Endothelial cell (in vitro differentiated cells): ENCODE data around the gene ANXA2R. TPM values are rescaled to one million over a fixed set of nuclear protein-coding genes. Genes with fewer than 3 reads are reported as not detected.
"Not testable (repeated sequence)": the region's sequence is repeated elsewhere in the genome, so short reads cannot be mapped to it uniquely, and the experiment has no call there.

Source experiments
- DNase-seq: peaks from one replicate; pipeline ENCODE4 v3.0.0; 2021; ENCODE audit warnings: low spot score
- H3K27ac Mint-ChIP-seq: one replicate; pipeline ENCODE4 v1.8.0; 2021; ENCODE audit warnings: mixed read lengths, inconsistent platforms; ENCODE audit not compliant: unreplicated experiment
- H3K27me3 Mint-ChIP-seq: one replicate; pipeline ENCODE4 v1.8.0; 2021; ENCODE audit warnings: mild to moderate bottlenecking, moderate library complexity, mixed read lengths, inconsistent platforms; ENCODE audit not compliant: unreplicated experiment
- H3K36me3 Mint-ChIP-seq: one replicate; pipeline ENCODE4 v1.8.0; 2021; ENCODE audit warnings: mild to moderate bottlenecking, low read depth, mixed read lengths, inconsistent platforms; ENCODE audit not compliant: unreplicated experiment
- H3K4me1 Mint-ChIP-seq: one replicate; pipeline ENCODE4 v1.8.0; 2021; ENCODE audit warnings: mild to moderate bottlenecking, mixed read lengths, inconsistent platforms; ENCODE audit not compliant: unreplicated experiment
- H3K4me3 Mint-ChIP-seq: one replicate; pipeline ENCODE4 v1.8.0; 2021; ENCODE audit warnings: mild to moderate bottlenecking, mixed read lengths, inconsistent platforms; ENCODE audit not compliant: unreplicated experiment
- H3K9me3 Mint-ChIP-seq: one replicate; pipeline ENCODE4 v1.8.0; 2021; ENCODE audit warnings: mixed read lengths, inconsistent platforms; ENCODE audit not compliant: unreplicated experiment
- total RNA-seq: library from RNA; stranded (reverse); fragmentation: NEBNext Ultra II Directional; extraction: Animal tissue kit (Norgen Biotek cat#: 25700); gene quantifications from one replicate; pipeline ENCODE4 v1.2.1, GENCODE V29; 2021; ENCODE audit not compliant: unreplicated experiment
- TF ChIP-seq, protein P1 (sequence below): fragments of 200-600 bp; sonication (generic); IDR thresholded peaks from one replicate; pipeline ENCODE4 v1.5.0; 2021; ENCODE audit warnings: antibody characterized with exemption; ENCODE audit not compliant: unreplicated experiment

ANXA2R gene
- total RNA-seq, 1 donor from 2014 or later, result 1.1 TPM

DNA sequence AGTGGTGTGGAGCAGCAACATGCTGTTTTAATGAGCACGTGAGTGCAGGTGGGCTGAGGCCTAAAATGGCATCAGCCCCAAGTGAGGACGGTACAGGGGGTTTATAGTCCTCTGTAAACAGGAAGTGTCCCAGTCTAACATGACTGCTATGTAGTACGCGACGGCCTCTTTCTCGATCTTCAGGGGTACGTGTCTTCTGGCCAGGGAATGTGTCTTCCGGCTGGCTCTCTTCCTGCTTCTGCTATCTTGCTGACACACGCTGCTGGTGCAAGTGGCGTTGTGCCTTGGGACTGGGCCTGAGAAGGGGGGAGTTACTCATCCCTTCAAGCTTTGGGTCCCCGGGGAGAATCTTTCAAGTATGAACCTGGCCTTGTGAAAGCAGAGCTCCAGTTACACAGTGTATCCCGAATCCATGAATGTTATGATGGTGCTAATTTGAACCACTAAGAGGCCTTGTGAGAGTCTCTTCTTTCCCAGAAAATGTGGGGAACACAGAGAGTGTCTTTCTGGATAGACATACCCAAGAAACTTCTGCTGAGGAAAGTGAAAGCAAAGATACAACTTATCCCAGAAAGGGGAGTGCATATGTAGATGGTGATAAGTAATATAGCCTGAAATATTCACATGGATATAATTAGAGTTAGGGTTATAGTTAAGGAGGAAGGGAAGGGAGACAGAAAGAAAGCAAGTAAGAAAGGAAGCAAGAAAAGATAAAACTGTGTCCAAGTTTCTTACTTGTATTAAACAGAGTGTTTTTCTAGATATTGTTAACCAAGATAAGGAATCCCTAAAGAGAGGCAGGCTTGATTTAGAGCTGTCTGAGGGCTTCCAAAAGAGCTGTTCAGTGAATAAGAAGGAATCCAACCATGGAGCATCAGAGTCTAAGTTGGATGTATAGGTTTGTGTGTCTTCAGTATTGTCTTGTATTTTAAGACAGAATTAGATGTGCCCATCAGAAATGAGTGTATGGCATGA is 35.5 kb upstream of the ANXA2R start:
- peak overlapping the region; percentile 52 for H3K4me3 Mint-ChIP-seq
- DNase-seq, result no peak

DNA sequence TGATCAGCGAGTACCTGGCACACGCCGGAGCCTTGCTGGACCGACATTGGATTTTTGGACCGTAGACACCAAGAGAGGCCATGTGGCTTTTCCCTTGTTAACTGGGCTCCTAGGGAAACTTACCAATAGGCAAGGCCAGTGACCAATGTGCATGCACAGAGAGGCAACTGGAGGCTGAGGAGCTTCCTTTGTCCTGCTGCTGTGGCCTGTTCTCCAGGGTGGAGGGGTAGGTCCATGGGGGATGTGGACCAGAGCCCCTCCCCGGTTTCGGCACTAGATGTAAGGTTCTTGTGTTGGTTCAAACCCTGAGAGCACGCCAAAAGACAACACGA is 34.8 kb upstream of the ANXA2R start:
- TF ChIP-seq, protein P1, sequence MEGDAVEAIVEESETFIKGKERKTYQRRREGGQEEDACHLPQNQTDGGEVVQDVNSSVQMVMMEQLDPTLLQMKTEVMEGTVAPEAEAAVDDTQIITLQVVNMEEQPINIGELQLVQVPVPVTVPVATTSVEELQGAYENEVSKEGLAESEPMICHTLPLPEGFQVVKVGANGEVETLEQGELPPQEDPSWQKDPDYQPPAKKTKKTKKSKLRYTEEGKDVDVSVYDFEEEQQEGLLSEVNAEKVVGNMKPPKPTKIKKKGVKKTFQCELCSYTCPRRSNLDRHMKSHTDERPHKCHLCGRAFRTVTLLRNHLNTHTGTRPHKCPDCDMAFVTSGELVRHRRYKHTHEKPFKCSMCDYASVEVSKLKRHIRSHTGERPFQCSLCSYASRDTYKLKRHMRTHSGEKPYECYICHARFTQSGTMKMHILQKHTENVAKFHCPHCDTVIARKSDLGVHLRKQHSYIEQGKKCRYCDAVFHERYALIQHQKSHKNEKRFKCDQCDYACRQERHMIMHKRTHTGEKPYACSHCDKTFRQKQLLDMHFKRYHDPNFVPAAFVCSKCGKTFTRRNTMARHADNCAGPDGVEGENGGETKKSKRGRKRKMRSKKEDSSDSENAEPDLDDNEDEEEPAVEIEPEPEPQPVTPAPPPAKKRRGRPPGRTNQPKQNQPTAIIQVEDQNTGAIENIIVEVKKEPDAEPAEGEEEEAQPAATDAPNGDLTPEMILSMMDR, result no peak
- Mint-ChIP-seq H3K27ac (no peak overlapping the region), H3K27me3 (peaks cover 3% of the 10 kb centered on the region), H3K36me3 (peaks cover 44% of the 10 kb centered on the region), H3K9me3 (no peaks in the 10 kb centered on the region), H3K4me3 (no peak overlapping the region), H3K4me1 (peaks cover 9% of the 10 kb centered on the region)
- no peak for DNase-seq

More for the DNA sequence above, 35.5 kb upstream of the ANXA2R start:
- Mint-ChIP-seq H3K36me3 (peaks cover 39% of the 10 kb centered on the region), H3K4me1 (peaks cover 8% of the 10 kb centered on the region), H3K27me3 (peaks cover 3% of the 10 kb centered on the region), H3K9me3 (no peaks in the 10 kb centered on the region), H3K27ac (no peak overlapping the region)
- TF ChIP-seq, protein P1, result no peak

DNA sequence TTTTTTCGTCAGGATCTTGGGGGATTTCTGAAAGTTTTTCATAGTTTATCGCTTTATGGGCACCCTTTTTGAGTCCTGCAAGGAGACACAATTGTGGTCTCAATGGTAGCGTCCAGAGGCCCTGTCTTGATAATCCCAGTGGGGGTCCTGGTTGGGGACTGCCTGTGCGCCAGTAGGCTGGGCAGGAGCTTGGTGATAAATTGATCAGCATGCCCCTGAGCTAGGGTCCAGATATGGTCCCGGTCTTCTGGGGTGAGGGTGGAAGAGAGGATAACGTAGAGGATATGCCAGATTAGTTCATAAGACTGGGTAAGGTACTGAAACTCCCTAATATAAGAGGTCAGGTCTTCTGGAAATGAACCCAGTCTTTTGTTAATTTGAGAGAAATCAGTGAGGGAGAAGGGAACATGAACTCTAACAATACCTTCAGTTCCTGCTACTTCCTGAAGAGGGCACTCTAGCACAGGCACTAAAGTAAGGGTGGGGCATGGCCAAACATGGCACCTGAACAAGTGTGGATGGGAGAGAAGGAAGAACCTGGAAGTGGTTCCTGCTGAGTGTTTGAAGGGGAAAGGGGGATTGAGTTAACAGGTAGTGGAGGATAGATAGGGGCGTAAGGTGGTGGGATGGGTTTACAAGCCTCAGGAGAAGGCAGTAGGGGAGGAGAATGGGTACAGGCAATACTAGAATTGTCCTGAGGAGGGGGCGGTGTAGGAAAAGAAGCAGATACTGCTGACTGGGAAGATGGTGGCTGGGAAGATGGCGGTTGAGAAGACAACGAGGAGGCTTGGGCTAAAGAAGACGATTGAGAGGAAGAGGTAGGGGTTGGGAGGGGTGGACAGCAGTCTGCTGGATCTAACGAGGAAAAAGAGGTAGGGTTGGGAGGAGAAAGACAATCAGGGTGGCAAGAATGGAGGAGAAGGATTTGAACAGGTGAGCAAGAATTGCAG is 33.8 kb upstream of the ANXA2R start:
- peak; percentile 29 for DNase-seq
- H3K36me3 Mint-ChIP-seq, result peaks cover 45% of the 10 kb centered on the region
- TF ChIP-seq, protein P1, result peak; percentile 43
- peak overlapping the region; percentile 89 for H3K27ac Mint-ChIP-seq
- H3K4me3 Mint-ChIP-seq, result no peak overlapping the region
- H3K4me1 Mint-ChIP-seq, result peaks cover 10% of the 10 kb centered on the region
- H3K9me3 Mint-ChIP-seq, result no peaks in the 10 kb centered on the region
- H3K27me3 Mint-ChIP-seq, result peaks cover 3% of the 10 kb centered on the region

DNA sequence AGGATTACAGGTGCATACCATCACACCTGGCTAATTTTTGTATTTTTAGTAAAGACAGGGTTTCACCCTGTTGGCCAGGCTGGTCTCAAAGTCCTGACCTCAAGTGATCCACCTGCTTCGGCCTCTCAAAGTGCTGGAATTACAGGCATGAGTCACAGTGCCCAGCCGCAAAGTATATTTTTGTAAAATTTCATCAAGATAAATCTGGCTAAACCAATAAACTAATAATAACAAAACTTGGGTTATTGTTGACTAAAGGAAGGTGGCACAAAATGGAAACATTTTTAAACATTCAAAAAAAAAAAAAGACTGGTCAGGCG is 29.2 kb upstream of the ANXA2R start:
- Mint-ChIP-seq H3K36me3 (peaks cover 33% of the 10 kb centered on the region), H3K4me1 (peaks cover 27% of the 10 kb centered on the region)
- H3K27ac Mint-ChIP-seq, H3K9me3 Mint-ChIP-seq, H3K27me3 Mint-ChIP-seq, H3K4me3 Mint-ChIP-seq, DNase-seq: not testable (repeated sequence)

DNA sequence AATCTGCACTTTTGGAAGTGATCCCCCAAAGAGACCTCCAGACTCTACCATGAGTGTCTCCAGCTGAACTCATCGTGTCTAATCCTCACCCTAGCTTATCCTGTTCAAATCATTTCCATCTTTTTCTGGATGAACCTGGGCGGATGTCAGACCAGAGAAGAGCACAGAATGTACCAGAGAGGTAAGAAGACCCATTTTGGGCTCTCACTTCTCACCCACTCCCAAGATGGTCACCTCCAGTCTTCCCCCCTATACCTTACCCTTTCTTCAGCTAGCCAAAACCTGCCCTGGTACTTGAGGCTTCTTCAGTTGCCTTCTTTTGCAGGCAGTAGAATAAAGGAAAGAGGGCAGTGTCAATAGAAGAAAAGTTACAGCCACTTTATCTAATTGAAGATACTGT is 27.9 kb upstream of the ANXA2R start:
- peak overlapping the region; percentile 98 for H3K27ac Mint-ChIP-seq
- TF ChIP-seq, protein P1, result no peak
- peak overlapping the region; percentile 97 for H3K4me3 Mint-ChIP-seq
- H3K9me3 Mint-ChIP-seq, result no peaks in the 10 kb centered on the region
- DNase-seq, result no peak
- peaks cover 21% of the 10 kb centered on the region for H3K36me3 Mint-ChIP-seq
- peaks cover 28% of the 10 kb centered on the region for H3K4me1 Mint-ChIP-seq
- H3K27me3 Mint-ChIP-seq, result peaks cover 7% of the 10 kb centered on the region
